Measurements from ENCODE around the gene MRPL39. TPM values are rescaled to one million over a fixed set of nuclear protein-coding genes. Genes with fewer than 3 reads are reported as not detected.

MRPL39 gene
- total and polyA plus RNA-seq, 12 donors: 19.4 to 90.7 (median 41.7) TPM

GRCh38 chr21:25583370-25584130 lies 23.7 kb downstream of the MRPL39 start:
- H3K4me1 ChIP-seq (replicated peaks in 1 of 2): no peaks in the 10 kb centered on the region
- H3K9me3 ChIP-seq (replicated peaks in 1 of 3): no peaks in the 10 kb centered on the region
- no peaks in the 10 kb centered on the region for H3K27me3 ChIP-seq
- no peak overlapping the region for H3K4me3 ChIP-seq
- no peak for TF ChIP-seq POLR2A (IDR thresholded peaks at IDR 0.05)
- TF ChIP-seq, protein P1, sequence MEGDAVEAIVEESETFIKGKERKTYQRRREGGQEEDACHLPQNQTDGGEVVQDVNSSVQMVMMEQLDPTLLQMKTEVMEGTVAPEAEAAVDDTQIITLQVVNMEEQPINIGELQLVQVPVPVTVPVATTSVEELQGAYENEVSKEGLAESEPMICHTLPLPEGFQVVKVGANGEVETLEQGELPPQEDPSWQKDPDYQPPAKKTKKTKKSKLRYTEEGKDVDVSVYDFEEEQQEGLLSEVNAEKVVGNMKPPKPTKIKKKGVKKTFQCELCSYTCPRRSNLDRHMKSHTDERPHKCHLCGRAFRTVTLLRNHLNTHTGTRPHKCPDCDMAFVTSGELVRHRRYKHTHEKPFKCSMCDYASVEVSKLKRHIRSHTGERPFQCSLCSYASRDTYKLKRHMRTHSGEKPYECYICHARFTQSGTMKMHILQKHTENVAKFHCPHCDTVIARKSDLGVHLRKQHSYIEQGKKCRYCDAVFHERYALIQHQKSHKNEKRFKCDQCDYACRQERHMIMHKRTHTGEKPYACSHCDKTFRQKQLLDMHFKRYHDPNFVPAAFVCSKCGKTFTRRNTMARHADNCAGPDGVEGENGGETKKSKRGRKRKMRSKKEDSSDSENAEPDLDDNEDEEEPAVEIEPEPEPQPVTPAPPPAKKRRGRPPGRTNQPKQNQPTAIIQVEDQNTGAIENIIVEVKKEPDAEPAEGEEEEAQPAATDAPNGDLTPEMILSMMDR (IDR thresholded peaks at IDR 0.05): no peak
- no peak overlapping the region for H3K27ac ChIP-seq
- no peak for DNase-seq
- peaks cover 0 to 12% of the 10 kb centered on the region in 2 donors for H3K36me3 ChIP-seq (replicated peaks in 1 of 2)
- intact Hi-C loops (cut with DNase I): no loop called here
- WGBS, 4 donors: 77 to 91% (median 88%) methylated on average over 5 of the region's 5 CpGs

DNA sequence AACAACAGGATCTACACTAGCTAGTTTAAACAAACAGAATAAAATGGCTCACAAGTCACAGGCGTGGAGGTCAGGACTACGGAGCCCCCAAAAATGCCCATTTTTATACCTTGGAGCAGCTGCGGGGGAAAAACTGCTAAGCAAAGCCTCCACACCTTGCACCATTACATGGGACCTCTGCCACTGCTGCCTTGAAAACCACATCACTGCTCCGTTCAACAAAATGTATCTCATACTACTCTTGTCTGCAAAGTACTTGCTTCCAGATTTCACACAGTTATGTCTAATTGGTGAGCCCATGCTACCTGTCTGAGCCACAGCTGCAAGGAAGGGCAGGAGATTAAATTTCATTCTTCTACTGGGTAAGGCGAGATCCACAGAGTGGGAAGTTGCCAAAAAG lies 24.4 kb downstream of the MRPL39 start:
- no peak for DNase-seq
- Histone ChIP-seq H3K27ac (no peak overlapping the region), H3K9me3 (replicated peaks in 1 of 3) (no peaks in the 10 kb centered on the region), H3K36me3 (replicated peaks in 1 of 2) (peaks cover 0 to 7% of the 10 kb centered on the region in 2 donors), H3K27me3 (no peaks in the 10 kb centered on the region), H3K4me1 (replicated peaks in 1 of 2) (no peaks in the 10 kb centered on the region), H3K4me3 (no peak overlapping the region)
- intact Hi-C loops (cut with DNase I): no loop called here
- no peak for TF ChIP-seq POLR2A (IDR thresholded peaks at IDR 0.05)
- TF ChIP-seq, protein P1 (IDR thresholded peaks at IDR 0.05): no peak
- WGBS, 4 donors: 94 to 98% (median 95%) methylated on average over 5 of the region's 5 CpGs

- 94 to 98% (median 98%) methylated on average over 3 of the region's 3 CpGs for WGBS, 4 donors
- Histone ChIP-seq H3K36me3 (replicated peaks in 1 of 2) (peaks cover 0 to 4% of the 10 kb centered on the region in 2 donors), H3K27me3 (no peaks in the 10 kb centered on the region), H3K4me1 (replicated peaks in 1 of 2) (no peaks in the 10 kb centered on the region), H3K9me3 (replicated peaks in 1 of 3) (no peaks in the 10 kb centered on the region), H3K27ac (no peak overlapping the region), H3K4me3 (no peak overlapping the region)
- intact Hi-C loops (cut with DNase I): no loop called here
- no peak for TF ChIP-seq POLR2A (IDR thresholded peaks at IDR 0.05)
- TF ChIP-seq, protein P1 (IDR thresholded peaks at IDR 0.05): no peak
- DNase-seq: no peak
Observed at GRCh38 chr21:25582164-25582790, 25.0 kb downstream of the MRPL39 start.

- no peak overlapping the region for H3K4me3 ChIP-seq
- H3K36me3 ChIP-seq (replicated peaks in 1 of 2): peaks cover 0 to under 1% of the 10 kb centered on the region in 2 donors
- no peak overlapping the region for H3K27ac ChIP-seq
- intact Hi-C loops (cut with DNase I): no loop called here
- TF ChIP-seq, protein P1 (IDR thresholded peaks at IDR 0.05): no peak
- no peaks in the 10 kb centered on the region for H3K9me3 ChIP-seq (replicated peaks in 1 of 3)
- H3K27me3 ChIP-seq: no peaks in the 10 kb centered on the region
- no peak for DNase-seq
- no peaks in the 10 kb centered on the region for H3K4me1 ChIP-seq (replicated peaks in 1 of 2)
- 95 to 99% (median 97%) methylated on average over 3 of the region's 3 CpGs for WGBS, 4 donors
Observed at GRCh38 chr21:25581582-25581981, 25.7 kb downstream of the MRPL39 start.
